K562 (cell line): ENCODE measurements around the gene CLK3. TPM values are rescaled to one million over a fixed set of nuclear protein-coding genes. Genes with fewer than 3 reads are reported as not detected.

ENCODE experiments used
- ATAC-seq: fragments of 200-7000 bp; cut with Tn5 transposase; 3 replicates; pipeline ENCODE4 v1.9.1; 2020; ENCODE audit warnings: moderate library complexity
- BruUV-seq: library from RNA; stranded (reverse); fragments of 400-500 nt; replicated peaks from 2 replicates; lab custom pipeline; 2021; lab: Mats Ljungman, UMichigan
- CTCF ChIA-PET: fragments of 300-600 bp; formaldehyde crosslinking; extraction: SDS; loops from one replicate; lab custom pipeline; 2021; ENCODE audit warnings: low intra/inter-chr PET ratio; lab: Yijun Ruan, JAX
- POLR2A ChIA-PET: fragments of 300-600, 350-650 bp; sonication (Branson Sonifier 250); formaldehyde crosslinking; extraction: SDS; loops from one replicate; lab custom pipeline; 2021; ENCODE audit warnings: antibody characterized with exemption, inconsistent platforms; lab: Yijun Ruan, JAX
- DNase-seq, 4 experiments: peaks; one replicate each; pipeline versions ENCODE4 v3.0.0 to v3.0.0-alpha.2; 2011 to 2018; ENCODE audit warnings: low spot score in 3 of 4, mixed read lengths in 3 of 4; ENCODE audit errors: extremely low read depth in 1 of 4
- FAIRE-seq: peaks from 2 replicates; lab custom pipeline; 2011; peaks lifted over from hg19 to GRCh38; lab: Jason Lieb, UNC
- H2AFZ ChIP-seq: 2 replicates; pipeline ENCODE4 v1.6.0; 2011; ENCODE audit warnings: low read depth, low read length, control low read depth, inconsistent platforms
- H3K27ac ChIP-seq: fragments of 200-600 bp; 3 replicates; pipeline ENCODE4 v1.8.0; 2011; ENCODE audit warnings: low read depth, mild to moderate bottlenecking, control low read depth, inconsistent platforms, low read length, moderate library complexity, mixed read lengths; ENCODE audit errors: extremely low read depth
- H3K27me3 ChIP-seq, 2 experiments: fragments of 300-600 bp in 1 of 2; 2 replicates in 1 of 2; 3 replicates in 1 of 2; pipeline versions ENCODE4 v1.6.0 to v1.8.0; 2011; ENCODE audit warnings: inconsistent platforms in 2 of 2, low read length in 2 of 2, mild to moderate bottlenecking in 1 of 2, mixed read lengths in 1 of 2, moderate library complexity in 1 of 2; ENCODE audit not compliant: control insufficient read depth in 2 of 2, insufficient read depth in 2 of 2
- H3K36me3 ChIP-seq: fragments of 300-600 bp; 3 replicates; pipeline ENCODE4 v1.8.0; 2011; ENCODE audit warnings: mild to moderate bottlenecking, low read length, inconsistent platforms; ENCODE audit not compliant: control insufficient read depth, insufficient read depth
- H3K4me1 ChIP-seq, 2 experiments: fragments of 200-600 bp in 1 of 2; replicated peaks in 1 of 2; 2 replicates in 1 of 2; 3 replicates in 1 of 2; pipeline versions ENCODE4 v1.5.1 to v1.8.0; 2011; ENCODE audit warnings: inconsistent platforms in 2 of 2, low read length in 2 of 2, mild to moderate bottlenecking in 1 of 2, mixed read lengths in 1 of 2, moderate library complexity in 1 of 2; ENCODE audit not compliant: control insufficient read depth in 2 of 2, insufficient read depth in 2 of 2
- H3K4me2 ChIP-seq: 2 replicates; pipeline ENCODE4 v1.6.1; 2011; ENCODE audit warnings: low read length, control low read depth, inconsistent platforms, mixed read lengths; ENCODE audit not compliant: insufficient read depth
- H3K4me3 ChIP-seq: fragments of 200-600 bp; sonication (generic), shearing (Covaris generic); 2 replicates; pipeline ENCODE4 v1.5.1; 2016; ENCODE audit warnings: control low read depth, inconsistent platforms
- H3K79me2 ChIP-seq: fragments of 200-600 bp; 3 replicates; pipeline ENCODE4 v1.8.0; 2011; ENCODE audit warnings: low read length, inconsistent platforms; ENCODE audit not compliant: control insufficient read depth, insufficient read depth
- H3K9ac ChIP-seq, 2 experiments: 2 replicates each; pipeline versions ENCODE4 v1.6.0 to v1.6.1; 2011; ENCODE audit warnings: low read depth in 2 of 2, low read length in 2 of 2, control low read depth in 1 of 2, inconsistent platforms in 1 of 2, mild to moderate bottlenecking in 1 of 2, mixed read lengths in 1 of 2; ENCODE audit not compliant: insufficient read depth in 1 of 2
- H3K9me1 ChIP-seq: one replicate; pipeline ENCODE4 v1.6.0; 2011; ENCODE audit warnings: inconsistent platforms, mild to moderate bottlenecking, low read length, moderate library complexity; ENCODE audit not compliant: control insufficient read depth, insufficient read depth
- H3K9me3 ChIP-seq: replicated peaks from 2 replicates; pipeline ENCODE4 v1.5.1; 2011; ENCODE audit warnings: low read depth, low read length, inconsistent platforms; ENCODE audit not compliant: control insufficient read depth, insufficient read depth
- H4K20me1 ChIP-seq: replicated peaks from 2 replicates; pipeline ENCODE4 v1.6.1; 2011; ENCODE audit warnings: low read length, inconsistent platforms, mixed read lengths; ENCODE audit not compliant: control insufficient read depth, insufficient read depth
- C11orf30 ChIP-seq: fragments of 450-650 bp; IDR thresholded peaks from 2 replicates; pipeline ENCODE4 v1.6.1; 2016; ENCODE audit warnings: low read depth, mild to moderate bottlenecking
- EGR1 ChIP-seq: fragments of 450-650 bp; conservative IDR thresholded peaks from 2 replicates; pipeline ENCODE4 v1.6.1; 2017; ENCODE audit warnings: mild to moderate bottlenecking
- FOS ChIP-seq: IDR thresholded peaks from 3 replicates; pipeline ENCODE4 v1.6.1; 2011; ENCODE audit not compliant: insufficient read length; ENCODE audit errors: extremely low read depth
- KLF1 ChIP-seq: fragments of 450-650 bp; IDR thresholded peaks from 2 replicates; pipeline ENCODE4 v1.6.1; 2016; ENCODE audit warnings: missing genetic modification characterization, missing compliant biosample characterization
- NR3C1 ChIP-seq: sonication (generic); formaldehyde crosslinking; IDR thresholded peaks from 2 replicates; pipeline ENCODE4 v1.8.1; 2022; ENCODE audit warnings: missing genetic modification reagents
- RNF219 ChIP-seq: fragments of 250-450 bp; sonication (Bioruptor Pico); IDR thresholded peaks from 2 replicates; pipeline ENCODE4 v1.5.0; 2022; ENCODE audit warnings: mild to moderate bottlenecking
- SFPQ ChIP-seq: fragments of 200-400 bp; formaldehyde crosslinking; IDR thresholded peaks from 2 replicates; pipeline ENCODE4 v1.6.1; 2017; ENCODE audit warnings: mild to moderate bottlenecking, low read depth, low read length, moderate library complexity
- YY1 ChIP-seq, 3 experiments: IDR thresholded peaks; 2 replicates each; pipeline ENCODE4 v1.6.1; 2011; ENCODE audit warnings: low read length in 2 of 3, mild to moderate bottlenecking in 2 of 3, moderate library complexity in 2 of 3, borderline replicate concordance in 1 of 3, control low read depth in 1 of 3, low read depth in 1 of 3; ENCODE audit not compliant: insufficient read depth in 3 of 3, insufficient replicate concordance in 2 of 3, control insufficient read depth in 1 of 3, insufficient read length in 1 of 3; ENCODE audit errors: extremely low read depth in 1 of 3
- ZBTB34 ChIP-seq: fragments of 250-450 bp; sonication (Bioruptor Pico); IDR thresholded peaks from 2 replicates; pipeline ENCODE4 v1.8.0; 2021; ENCODE audit warnings: mild to moderate bottlenecking, moderate library complexity
- ZBTB5 ChIP-seq: fragments of 450-650 bp; IDR thresholded peaks from 2 replicates; pipeline ENCODE4 v1.6.1; 2017; ENCODE audit warnings: antibody characterized with exemption
- ZFP1 ChIP-seq: fragments of 450-650 bp; formaldehyde crosslinking; IDR thresholded peaks from 2 replicates; pipeline ENCODE4 v1.4.0; 2020; ENCODE audit warnings: mild to moderate bottlenecking, mixed read lengths
- ZNF121 ChIP-seq: sonication (generic); formaldehyde crosslinking; conservative IDR thresholded peaks from 2 replicates; pipeline ENCODE4 v1.8.0; 2022; ENCODE audit warnings: missing genetic modification reagents
- ZNF696 ChIP-seq: fragments of 250-450 bp; sonication (Bioruptor Pico); conservative IDR thresholded peaks from 2 replicates; pipeline ENCODE4 v1.4.0; 2020; ENCODE audit warnings: mild to moderate bottlenecking, moderate library complexity
- ZNF766 ChIP-seq: fragments of 200-800 bp; sonication (Bioruptor generic); conservative IDR thresholded peaks from 2 replicates; pipeline ENCODE4 v1.6.1; 2016; ENCODE audit warnings: missing genetic modification characterization, missing compliant biosample characterization
- WGBS: fragments of 100-300 bp; shearing (Covaris generic); methylation state at CpG from one replicate; pipeline ENCODE4 v1.1.6; 2016; ENCODE audit warnings: low coverage, mixed read lengths; ENCODE audit not compliant: insufficient coverage; ENCODE audit errors: missing lambda C conversion rate; 5-methylcytosine and 5-hydroxymethylcytosine counted together
- in situ Hi-C: fragments of 300-500 bp; cut with MboI; formaldehyde crosslinking; loops from 4 replicates; pipeline ENCODE4 v1.15.0; 2018; ENCODE audit warnings: inconsistent platforms, mixed read lengths
- intact Hi-C: fragments of 100-400 bp; cut with micrococcal nuclease; formaldehyde crosslinking; loops from 2 replicates; pipeline ENCODE4 v1.14.2; 2022
- polyA plus RNA-seq, 8 experiments: library from polyadenylated mRNA; depleted of rRNA in 4 of 8; stranded (reverse) in 5 of 8; unstranded in 3 of 8; fragments of >200 nt; fragmentation: Nextera tagmentation in 2 of 8; fragmentation: Illumina TruSeq in 1 of 8; extraction: Ambion mirVana in 2 of 8; extraction: Trizol in 1 of 8; gene quantifications; 2 replicates each; pipeline versions ENCODE4 v1.2.1 to v1.2.3, GENCODE V29; 2011 to 2014; ENCODE audit warnings: inconsistent platforms in 1 of 8, missing spikeins in 1 of 8
- total RNA-seq, 7 experiments: library from RNA; depleted of rRNA in 6 of 7; stranded (reverse); fragments of >200 nt in 6 of 7; fragmentation: Illumina TruSeq in 2 of 7; extraction: Trizol in 2 of 7; gene quantifications; 2 replicates each; pipeline versions ENCODE4 v1.2.1 to v1.2.3, GENCODE V29; 2011 to 2021; ENCODE audit warnings: low replicate concordance in 1 of 7

Gene CLK3
- total and polyA plus RNA-seq, 9 of the 15 experiments (the other 6 are each of a cell fraction or from before 2014, with no cell fraction given), result 1.2 to 95.2 (median 51.7) TPM

- Histone ChIP-seq H3K79me2 (peaks cover 28% of the 10 kb centered on the region), H3K4me3 (no peak overlapping the region), H3K9ac (no peak overlapping the region), H3K27ac (no peak overlapping the region), H2AFZ (no peak overlapping the region), H3K9me3 (no peaks in the 10 kb centered on the region), H4K20me1 (peaks cover 32% of the 10 kb centered on the region), H3K27me3 (peaks cover 0 to 11% of the 10 kb centered on the region in 2 experiments; a peak in 2 of 5 replicates), H3K4me2 (no peak overlapping the region), H3K4me1 (peaks cover 29 to 63% of the 10 kb centered on the region in 2 experiments), H3K9me1 (peaks cover 2% of the 10 kb centered on the region), H3K36me3 (peaks cover 6% of the 10 kb centered on the region; the same call in 1 of the 3 replicates)
- ATAC-seq (no peak), DNase-seq (no peak), FAIRE-seq (no peak)
- in situ Hi-C loops, result loop anchor here (5.0 kb wide), 1 partner anchor 65 kb away; no protein-coding TSS in a partner anchor
- ChIA-PET POLR2A (interaction anchor here (0.5 to 9.7 kb wide), 5 partner anchors 12 to 1119 kb away, joined by 3 to 111 read pairs (median 5); no protein-coding TSS in a partner anchor), CTCF (interaction anchor here (0.7 kb wide), 1 partner anchor 18 kb away, joined by 3 read pairs; no protein-coding TSS in a partner anchor)
- 17% methylated on average over 2 of the region's 2 CpGs for WGBS
- intact Hi-C loops, result loop anchor here (5.0 to 10.0 kb wide), 2 partner anchors 150 to 618 kb away; partner anchors contain the start of genes PML, STOML1 and UBL7
- no TSS peak for BruUV-seq
- TF ChIP-seq FOS (no peak), ZNF766 (CRISPR knock-in tag) (no peak), ZNF696 (no peak), EGR1 (no peak), NR3C1 (CRISPR knock-in tag) (no peak), RNF219 (CRISPR knock-in tag) (no peak), ZBTB34 (CRISPR knock-in tag) (no peak), KLF1 (tag) (no peak), YY1 (IDR thresholded peaks at IDR 0.05; ENCODE audit: borderline replicate concordance in 1 of 3, control insufficient read depth in 1 of 3, extremely low read depth in 1 of 3, insufficient read depth in 3 of 3, insufficient read length in 1 of 3, insufficient replicate concordance in 2 of 3, low read depth in 1 of 3, low read length in 2 of 3) (no peak), ZBTB5 (no peak), C11orf30 (no peak), ZNF121 (CRISPR knock-in tag) (no peak), SFPQ (no peak), ZFP1 (CRISPR knock-in tag) (no peak)
Observed at GRCh38 chr15:74612677-74613076, 3.0 kb upstream of the CLK3 start.
